ENCODE measurements around the gene BACE1-AS.

Gene BACE1-AS

GRCh38 chr11:117281869-117282268, 9.3 kb upstream of the BACE1-AS start:
- H3K9me3 ChIP-seq (ENCODE audit: insufficient read depth, low read depth, low read length), result no peaks in the 10 kb centered on the region
- no peak overlapping the region for H3K4me2 ChIP-seq (ENCODE audit: low read depth, low read length, poor library complexity, severe bottlenecking)
- H3K79me2 ChIP-seq (ENCODE audit: insufficient read depth, low read length), result no peaks in the 10 kb centered on the region
- no peak for TF ChIP-seq EZH2phosphoT487 (IDR thresholded peaks at IDR 0.05; ENCODE audit: borderline replicate concordance)
- TF ChIP-seq, protein P1, sequence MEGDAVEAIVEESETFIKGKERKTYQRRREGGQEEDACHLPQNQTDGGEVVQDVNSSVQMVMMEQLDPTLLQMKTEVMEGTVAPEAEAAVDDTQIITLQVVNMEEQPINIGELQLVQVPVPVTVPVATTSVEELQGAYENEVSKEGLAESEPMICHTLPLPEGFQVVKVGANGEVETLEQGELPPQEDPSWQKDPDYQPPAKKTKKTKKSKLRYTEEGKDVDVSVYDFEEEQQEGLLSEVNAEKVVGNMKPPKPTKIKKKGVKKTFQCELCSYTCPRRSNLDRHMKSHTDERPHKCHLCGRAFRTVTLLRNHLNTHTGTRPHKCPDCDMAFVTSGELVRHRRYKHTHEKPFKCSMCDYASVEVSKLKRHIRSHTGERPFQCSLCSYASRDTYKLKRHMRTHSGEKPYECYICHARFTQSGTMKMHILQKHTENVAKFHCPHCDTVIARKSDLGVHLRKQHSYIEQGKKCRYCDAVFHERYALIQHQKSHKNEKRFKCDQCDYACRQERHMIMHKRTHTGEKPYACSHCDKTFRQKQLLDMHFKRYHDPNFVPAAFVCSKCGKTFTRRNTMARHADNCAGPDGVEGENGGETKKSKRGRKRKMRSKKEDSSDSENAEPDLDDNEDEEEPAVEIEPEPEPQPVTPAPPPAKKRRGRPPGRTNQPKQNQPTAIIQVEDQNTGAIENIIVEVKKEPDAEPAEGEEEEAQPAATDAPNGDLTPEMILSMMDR (conservative IDR thresholded peaks at IDR 0.05; ENCODE audit: low read length), result no peak
- no peak overlapping the region for H3K9ac ChIP-seq (ENCODE audit: low read depth, low read length, poor library complexity, severe bottlenecking)
- no peaks in the 10 kb centered on the region for H3K9me2 ChIP-seq (replicated peaks; ENCODE audit: low read depth, low read length)
- H2AFZ ChIP-seq (ENCODE audit: low read length), result no peak overlapping the region
- H3F3A ChIP-seq (ENCODE audit: low read depth), result no peaks in the 10 kb centered on the region
- H4K20me1 ChIP-seq (ENCODE audit: insufficient read depth, low read length, poor library complexity, severe bottlenecking), result no peaks in the 10 kb centered on the region
- no peak overlapping the region for H3K4me3 ChIP-seq (ENCODE audit: low read length, poor library complexity, severe bottlenecking)
- H3K36me3 ChIP-seq (ENCODE audit: insufficient read depth, low read length), result peaks cover 18% of the 10 kb centered on the region; the same call in 1 of the 2 replicates
- H3K27me3 ChIP-seq (ENCODE audit: insufficient read depth, low read length, poor library complexity, severe bottlenecking), result no peaks in the 10 kb centered on the region
- H3K4me1 ChIP-seq (ENCODE audit: insufficient read depth, low read length, poor library complexity, severe bottlenecking), result peaks cover 18% of the 10 kb centered on the region

DNA sequence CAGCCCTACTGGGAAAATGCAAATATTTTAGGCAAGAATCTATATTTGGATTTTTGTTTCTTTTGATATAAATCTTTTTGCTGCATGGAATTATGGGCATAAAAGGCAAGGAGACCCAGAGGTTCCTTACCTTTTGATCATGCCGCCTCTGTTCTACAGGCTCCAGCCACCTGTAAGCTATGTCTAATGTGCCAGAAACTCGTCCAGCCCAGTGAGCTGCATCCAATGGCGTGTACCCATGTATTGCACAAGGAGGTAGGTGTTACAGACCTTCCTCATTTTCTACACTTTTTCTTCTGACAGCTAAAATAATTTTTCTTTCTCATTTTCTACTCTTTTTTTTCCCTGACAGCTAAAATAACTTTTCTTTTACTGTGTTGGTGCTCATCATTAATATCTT, 8.2 kb upstream of the BACE1-AS start:
- no peak overlapping the region for H2AFZ ChIP-seq (ENCODE audit: low read length)
- H3K4me3 ChIP-seq (ENCODE audit: low read length, poor library complexity, severe bottlenecking), result no peak overlapping the region
- no peak overlapping the region for H3K4me2 ChIP-seq (ENCODE audit: low read depth, low read length, poor library complexity, severe bottlenecking)
- no peaks in the 10 kb centered on the region for H3K79me2 ChIP-seq (ENCODE audit: insufficient read depth, low read length)
- no peaks in the 10 kb centered on the region for H4K20me1 ChIP-seq (ENCODE audit: insufficient read depth, low read length, poor library complexity, severe bottlenecking)
- peaks cover 27% of the 10 kb centered on the region for H3K4me1 ChIP-seq (ENCODE audit: insufficient read depth, low read length, poor library complexity, severe bottlenecking)
- TF ChIP-seq, protein P1 (conservative IDR thresholded peaks at IDR 0.05; ENCODE audit: low read length), result no peak
- no peaks in the 10 kb centered on the region for H3K27me3 ChIP-seq (ENCODE audit: insufficient read depth, low read length, poor library complexity, severe bottlenecking)
- H3K9me2 ChIP-seq (replicated peaks; ENCODE audit: low read depth, low read length), result no peaks in the 10 kb centered on the region
- H3K9me3 ChIP-seq (ENCODE audit: insufficient read depth, low read depth, low read length), result no peaks in the 10 kb centered on the region
- no peak overlapping the region for H3K9ac ChIP-seq (ENCODE audit: low read depth, low read length, poor library complexity, severe bottlenecking)
- H3F3A ChIP-seq (ENCODE audit: low read depth), result no peaks in the 10 kb centered on the region
- peaks cover 18% of the 10 kb centered on the region; the same call in 1 of the 2 replicates for H3K36me3 ChIP-seq (ENCODE audit: insufficient read depth, low read length)

GRCh38 chr11:117284053-117284452, 7.1 kb upstream of the BACE1-AS start:
- Histone ChIP-seq H3F3A (ENCODE audit: low read depth) (no peaks in the 10 kb centered on the region), H3K4me1 (ENCODE audit: insufficient read depth, low read length, poor library complexity, severe bottlenecking) (peaks cover 27% of the 10 kb centered on the region), H3K36me3 (ENCODE audit: insufficient read depth, low read length) (peaks cover 18% of the 10 kb centered on the region; the same call in 1 of the 2 replicates), H3K9me2 (replicated peaks; ENCODE audit: low read depth, low read length) (no peaks in the 10 kb centered on the region), H3K9me3 (ENCODE audit: insufficient read depth, low read depth, low read length) (no peaks in the 10 kb centered on the region), H3K4me2 (ENCODE audit: low read depth, low read length, poor library complexity, severe bottlenecking) (no peak overlapping the region), H3K79me2 (ENCODE audit: insufficient read depth, low read length) (no peaks in the 10 kb centered on the region), H3K4me3 (ENCODE audit: low read length, poor library complexity, severe bottlenecking) (no peak overlapping the region), H4K20me1 (ENCODE audit: insufficient read depth, low read length, poor library complexity, severe bottlenecking) (no peaks in the 10 kb centered on the region), H2AFZ (ENCODE audit: low read length) (no peak overlapping the region), H3K9ac (ENCODE audit: low read depth, low read length, poor library complexity, severe bottlenecking) (no peak overlapping the region), H3K27me3 (ENCODE audit: insufficient read depth, low read length, poor library complexity, severe bottlenecking) (no peaks in the 10 kb centered on the region)
- TF ChIP-seq EZH2phosphoT487 (IDR thresholded peaks at IDR 0.05; ENCODE audit: borderline replicate concordance), result no peak
- TF ChIP-seq, protein P1 (conservative IDR thresholded peaks at IDR 0.05; ENCODE audit: low read length), result no peak
